GM12892 (cell line): Measurements from ENCODE around the gene ADSS1.

Source experiments
- DNase-seq: peaks from one replicate; pipeline ENCODE4 v3.0.0; 2011; ENCODE audit not compliant: insufficient read length
- FAIRE-seq: peaks from 2 replicates; lab custom pipeline; 2011; peaks lifted over from hg19 to GRCh38; lab: Jason Lieb, UNC
- POLR2A ChIP-seq: IDR thresholded peaks from 2 replicates; pipeline ENCODE4 v1.6.1; 2011; ENCODE audit warnings: low read depth, low read length, control low read depth
- POLR2AphosphoS5 ChIP-seq: IDR thresholded peaks from 2 replicates; pipeline ENCODE4 v1.6.1; 2011; ENCODE audit warnings: low read depth, low read length, control low read depth
- TAF1 ChIP-seq: IDR thresholded peaks from 2 replicates; pipeline ENCODE4 v1.6.1; 2011; ENCODE audit warnings: low read depth, mild to moderate bottlenecking, control low read depth, low read length, borderline replicate concordance

Gene ADSS1

DNA sequence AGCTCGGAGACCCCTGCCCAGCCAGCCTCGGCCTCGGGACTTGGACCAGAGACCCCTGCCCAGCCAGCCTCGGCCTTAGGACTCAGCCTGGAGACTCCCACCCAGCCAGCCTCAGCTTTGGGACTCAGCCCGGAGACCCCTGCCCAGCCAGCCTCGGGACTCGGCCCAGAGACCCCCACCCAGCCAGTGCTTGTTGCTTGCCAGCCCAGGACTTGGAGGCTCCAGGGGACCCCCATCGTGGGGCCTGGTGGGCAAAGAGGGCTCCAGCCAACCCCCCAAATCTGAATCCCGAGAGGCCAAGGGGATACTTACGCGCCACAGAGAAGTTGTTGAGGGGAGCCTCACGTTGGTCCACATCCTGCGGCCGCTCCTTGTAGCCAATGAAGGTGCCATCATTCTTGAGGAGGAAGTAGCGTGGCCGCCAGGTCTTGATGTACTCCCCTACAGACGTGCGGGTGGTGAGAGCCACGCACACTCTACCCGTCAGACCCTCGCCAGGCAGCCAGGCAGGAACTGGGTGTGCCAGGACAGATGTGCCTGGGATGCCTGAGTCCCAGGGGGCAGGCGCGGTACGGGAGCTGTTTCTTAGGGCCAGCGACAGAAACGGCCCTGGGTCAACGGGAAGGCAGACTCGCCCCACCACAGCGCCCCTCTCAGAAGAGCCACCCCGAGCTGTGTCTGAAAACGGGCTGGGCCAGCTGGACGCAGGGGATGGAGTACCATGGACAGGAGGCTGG, 55.9 kb downstream of the ADSS1 start:
- TF ChIP-seq POLR2AphosphoS5 = no peak
- TF ChIP-seq POLR2A = no peak
- no peak for TF ChIP-seq TAF1
- DNase-seq (no peak), FAIRE-seq (no peak)

DNA sequence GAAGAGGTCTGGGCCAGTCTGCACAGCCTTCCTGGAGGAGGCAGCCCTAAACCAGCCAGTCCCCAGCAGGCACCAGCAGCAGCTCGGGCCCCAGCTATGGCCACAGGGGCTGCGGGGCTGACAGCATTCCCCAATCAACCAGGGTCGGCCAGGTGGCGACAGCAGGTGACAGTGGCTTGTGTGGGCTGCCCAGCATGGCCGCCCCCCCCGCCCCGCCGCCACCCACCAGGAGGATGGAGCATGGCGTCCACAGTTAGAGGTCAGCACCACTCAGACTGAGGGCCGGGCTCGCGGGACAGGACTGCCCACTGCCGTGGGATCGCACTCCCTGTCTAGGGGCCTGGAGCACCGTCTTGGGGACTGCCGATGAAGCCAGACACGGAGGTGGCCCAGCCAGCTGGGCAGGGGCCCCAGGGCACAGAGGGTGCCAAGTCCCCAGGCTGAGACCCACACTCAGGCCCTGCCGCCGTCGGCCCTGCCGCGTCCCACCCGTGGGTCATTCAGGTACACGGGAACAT, 56.5 kb downstream of the ADSS1 start:
- TF ChIP-seq POLR2AphosphoS5 (no peak), POLR2A (no peak)
- FAIRE-seq = no peak
- DNase-seq = no peak

DNA sequence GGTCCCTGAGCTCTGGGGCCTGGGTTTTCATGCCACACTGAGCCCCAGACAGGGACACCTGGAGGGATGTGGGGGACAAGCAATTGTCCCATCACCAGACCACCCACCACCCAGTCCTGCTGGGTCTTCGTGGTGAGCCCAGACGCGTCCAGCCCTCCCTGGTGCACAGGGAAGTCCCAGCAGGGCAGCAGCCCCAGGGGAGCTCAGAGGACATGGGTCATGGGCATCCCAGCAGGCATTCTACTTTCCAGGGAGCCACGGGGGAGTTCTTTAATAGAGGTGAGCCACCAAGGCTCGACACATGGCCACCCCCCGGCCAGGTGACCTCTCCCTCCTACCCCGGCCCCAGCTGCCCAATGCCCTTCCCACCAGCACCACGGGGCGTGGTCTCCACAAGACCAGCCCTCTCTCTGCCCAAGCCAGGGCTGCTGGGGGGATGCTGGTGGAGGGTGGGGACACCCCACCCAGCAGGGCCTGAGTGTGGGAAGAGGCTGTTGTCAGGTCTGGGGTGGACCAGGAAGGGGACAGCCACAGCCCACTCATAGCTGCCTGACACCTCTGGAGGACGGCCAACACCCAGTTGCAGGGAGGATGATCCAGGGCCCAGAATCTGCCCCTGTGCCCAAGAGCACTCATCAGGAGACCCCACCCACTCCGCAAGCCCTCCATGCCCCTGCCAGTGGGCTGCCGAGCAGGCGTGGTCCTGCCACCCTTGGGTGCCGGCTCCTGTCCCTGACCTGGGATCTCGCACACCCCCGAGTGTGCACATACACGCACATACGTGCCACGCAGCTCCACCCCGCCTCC, 57.4 kb downstream of the ADSS1 start:
- TF ChIP-seq TAF1 = no peak
- no peak for TF ChIP-seq POLR2A
- no peak for TF ChIP-seq POLR2AphosphoS5
- DNase-seq = no peak
- no peak for FAIRE-seq

DNA sequence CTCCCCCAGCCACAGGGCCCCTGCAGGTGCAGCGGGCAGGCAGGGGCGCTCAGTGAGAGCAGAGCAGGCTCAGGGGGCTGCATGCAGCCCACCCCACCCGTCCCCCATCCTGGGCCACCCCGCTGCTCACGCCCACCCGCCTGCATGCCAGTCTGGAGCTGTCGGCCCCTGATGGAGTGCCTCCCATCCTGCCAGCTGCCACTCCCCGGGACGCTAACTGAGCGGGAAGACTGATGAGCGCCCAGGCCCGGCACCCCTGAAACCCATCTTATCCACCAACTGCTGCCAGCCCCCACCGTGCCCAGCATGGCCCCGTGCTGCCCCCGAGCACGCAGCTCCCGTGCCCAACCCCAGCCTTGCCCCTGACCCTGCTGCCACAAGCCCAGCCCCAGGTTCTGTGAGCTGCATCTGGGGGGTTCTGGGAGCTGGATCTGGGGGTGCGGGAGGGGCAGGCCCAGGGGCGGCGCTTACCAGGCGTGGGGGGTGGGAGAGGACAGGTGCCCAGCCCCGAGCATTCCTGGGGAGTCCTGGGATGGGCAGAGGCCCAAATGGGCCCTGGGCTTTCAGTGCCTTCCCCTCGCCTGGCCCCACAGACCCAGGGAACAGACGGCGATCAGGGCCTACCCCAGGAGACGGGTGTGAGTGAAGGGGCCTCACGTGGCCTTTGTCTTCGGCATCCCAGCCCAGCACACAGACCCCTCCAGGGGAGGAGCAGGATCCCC, 58.2 kb downstream of the ADSS1 start:
- no peak for TF ChIP-seq POLR2AphosphoS5
- TF ChIP-seq POLR2A = no peak
- no peak for TF ChIP-seq TAF1
- FAIRE-seq (no peak), DNase-seq (no peak)

DNA sequence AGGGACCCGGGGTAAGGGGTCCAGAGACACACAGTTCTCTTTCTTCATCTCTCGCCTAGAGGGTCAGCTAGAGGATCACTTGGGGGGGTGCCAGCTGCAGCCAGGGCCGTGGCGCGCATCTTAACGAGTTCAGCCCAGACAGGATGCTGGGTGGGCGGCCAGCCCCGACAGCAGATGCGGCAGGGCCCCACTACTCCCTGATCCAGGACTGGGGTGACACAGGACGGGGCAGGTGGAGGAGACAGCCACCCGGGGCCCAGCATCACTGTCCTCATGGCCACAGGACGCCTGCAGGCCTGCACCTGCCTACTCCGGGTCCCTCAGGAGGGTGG, 58.7 kb downstream of the ADSS1 start:
- FAIRE-seq (no peak), DNase-seq (no peak)
- no peak for TF ChIP-seq POLR2AphosphoS5
- no peak for TF ChIP-seq TAF1

DNA sequence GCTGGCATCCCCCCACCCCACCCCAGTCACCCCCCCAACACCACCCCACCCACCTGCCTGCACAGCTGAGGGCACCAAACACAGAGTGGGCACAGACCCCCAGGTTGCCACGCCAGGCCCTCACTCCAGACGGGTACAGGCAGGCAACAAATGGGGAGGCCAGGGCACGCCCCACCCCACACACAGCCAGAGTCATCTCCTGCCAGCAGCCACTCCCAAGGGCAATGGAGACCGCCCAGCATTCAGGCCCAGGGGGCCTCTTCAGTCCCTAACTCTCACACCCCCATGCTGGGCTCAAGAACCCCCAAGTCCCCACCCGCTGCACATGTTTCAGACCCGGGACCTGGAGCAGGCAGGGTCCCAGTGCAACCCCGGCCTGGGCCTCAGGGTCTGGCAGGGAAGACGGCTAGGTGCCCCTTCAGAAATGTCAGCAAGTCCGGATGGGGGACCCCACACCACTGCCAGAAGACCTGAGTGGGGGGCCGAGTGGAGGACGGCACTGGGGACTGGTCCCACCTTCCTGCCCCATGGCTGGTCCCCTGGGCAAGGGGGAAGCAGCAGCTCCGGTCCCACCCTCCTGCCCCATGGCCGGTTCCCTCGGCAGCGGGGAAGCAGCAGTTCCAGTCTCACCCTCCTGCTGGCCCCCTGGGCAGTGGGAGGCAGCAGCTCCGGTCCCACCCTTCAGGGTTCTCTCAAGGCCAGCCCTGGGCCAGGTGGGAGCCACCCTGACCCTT, 59.6 kb downstream of the ADSS1 start:
- no peak for TF ChIP-seq POLR2AphosphoS5
- TF ChIP-seq POLR2A = no peak
- no peak for TF ChIP-seq TAF1
- FAIRE-seq (no peak), DNase-seq (no peak)

DNA sequence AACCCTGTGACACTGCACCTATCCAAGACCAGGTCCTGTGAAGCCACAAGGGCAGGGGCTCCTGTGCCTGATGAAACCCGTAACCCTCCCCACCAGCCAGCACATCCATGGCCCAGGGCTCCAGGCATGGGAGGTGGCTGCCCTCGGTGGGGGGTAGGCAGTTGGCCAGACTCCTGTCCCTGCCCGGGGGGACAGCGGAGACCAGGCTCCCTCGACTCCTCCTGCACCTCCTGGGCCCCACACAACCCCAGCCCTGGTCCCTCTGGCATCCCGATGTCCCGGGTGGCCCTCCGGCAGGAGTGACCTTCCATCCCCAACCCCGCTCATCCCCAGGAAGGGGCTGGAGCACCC, 60.2 kb downstream of the ADSS1 start:
- TF ChIP-seq POLR2AphosphoS5 = no peak
- TF ChIP-seq POLR2A = no peak
- TF ChIP-seq TAF1 = no peak
- no peak for DNase-seq

DNA sequence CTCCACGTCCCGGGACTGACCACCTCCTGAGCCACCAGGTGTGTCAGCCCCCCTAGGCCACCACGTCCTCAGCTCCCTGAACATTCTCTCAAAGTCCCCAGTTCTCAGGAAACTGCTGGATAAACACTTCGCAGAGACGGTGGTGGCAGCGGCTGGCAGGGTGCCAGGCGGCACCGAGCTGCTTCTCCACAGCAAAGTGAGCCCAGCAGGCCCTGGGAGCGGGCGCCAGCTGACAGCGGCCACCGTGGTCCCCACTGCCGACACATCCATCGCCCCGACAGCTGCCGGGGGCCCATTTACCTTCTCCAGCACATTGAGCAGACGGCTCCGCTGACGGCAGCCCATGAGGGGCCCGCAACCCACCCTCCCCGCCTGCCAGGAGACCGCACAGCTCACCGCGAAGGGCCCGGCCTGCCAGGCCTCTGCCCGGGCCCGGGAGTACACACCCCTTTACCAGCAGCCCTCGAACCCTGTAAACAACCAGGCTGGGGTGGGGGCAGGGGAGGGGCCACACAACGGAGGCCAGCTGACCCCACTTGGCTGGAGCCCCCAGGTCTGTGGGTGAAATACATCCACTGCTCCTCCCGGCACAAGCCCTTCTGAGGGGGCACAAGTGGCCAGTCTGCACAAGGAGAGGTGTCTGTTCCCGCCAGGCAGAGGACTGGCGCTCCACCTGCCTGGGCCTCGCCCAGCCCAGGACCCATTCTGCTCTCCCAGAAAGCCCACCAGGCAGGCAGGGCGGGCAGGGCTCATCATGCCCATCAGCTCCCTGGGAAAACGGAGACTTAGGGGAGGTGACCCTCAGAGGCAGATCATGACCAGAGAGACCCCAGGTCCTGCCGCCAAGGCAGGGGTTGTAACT, 61.0 kb downstream of the ADSS1 start:
- DNase-seq = no peak
- FAIRE-seq = no peak
- no peak for TF ChIP-seq TAF1
- no peak for TF ChIP-seq POLR2A
- no peak for TF ChIP-seq POLR2AphosphoS5

More for the DNA sequence above, 60.2 kb downstream of the ADSS1 start:
- FAIRE-seq = no peak

DNA sequence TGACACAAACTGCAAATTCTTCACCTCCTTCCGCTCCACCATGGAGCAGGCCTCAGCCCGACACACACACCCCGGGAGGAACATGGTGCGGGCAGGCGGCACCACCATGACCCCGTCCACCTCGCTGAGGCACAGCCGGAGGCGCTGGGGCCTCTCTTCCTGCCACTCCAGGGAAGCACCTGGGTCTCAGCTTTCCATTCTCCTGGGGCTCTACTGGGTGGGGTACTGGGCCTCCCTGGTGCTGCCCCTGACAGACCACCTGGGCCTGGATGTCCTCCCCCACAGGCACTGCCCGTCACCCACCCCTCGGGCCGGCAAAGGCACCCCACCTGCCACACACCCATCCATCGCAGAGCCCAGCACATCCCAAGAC, 61.7 kb downstream of the ADSS1 start:
- FAIRE-seq = no peak
- TF ChIP-seq POLR2A = no peak
- TF ChIP-seq POLR2AphosphoS5 = no peak
- no peak for TF ChIP-seq TAF1
- DNase-seq = no peak

DNA sequence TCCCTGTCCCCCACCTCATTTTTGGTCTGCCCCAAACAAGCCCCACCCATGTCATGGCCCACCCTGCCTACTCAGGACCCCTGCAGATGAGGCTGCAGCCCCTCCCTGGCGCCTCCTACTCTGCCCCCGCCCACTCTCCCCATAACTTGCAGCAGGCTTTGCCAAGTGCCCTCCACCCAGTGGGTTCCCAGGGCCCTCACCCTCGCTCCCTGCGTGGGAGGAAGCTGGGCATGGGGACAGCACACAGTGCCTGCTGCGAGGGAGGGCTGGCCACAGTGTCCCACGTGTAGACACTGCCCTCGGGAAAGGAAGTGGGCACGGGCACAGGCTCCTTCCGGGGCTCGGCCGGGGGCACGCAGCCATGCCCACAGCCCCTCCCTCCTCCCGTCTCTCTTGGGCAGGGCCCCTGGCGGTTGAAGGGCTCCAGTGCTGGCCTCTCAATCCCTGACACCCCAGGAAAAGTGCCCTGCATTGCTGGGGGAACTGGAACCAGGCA, 62.1 kb downstream of the ADSS1 start:
- no peak for DNase-seq
- no peak for FAIRE-seq
- TF ChIP-seq POLR2AphosphoS5 (no peak), POLR2A (no peak), TAF1 (no peak)
